HL-60 (cell line): ENCODE measurements around the gene CHADL.

Experiments used
- DNase-seq, 2 experiments: peaks; one replicate each; pipeline ENCODE4 v3.0.0-alpha.2; 2010 to 2020; ENCODE audit warnings: low read depth in 1 of 2, low spot score in 1 of 2
- H3K27ac ChIP-seq: fragments of 250-450 bp; sonication (Bioruptor Pico); replicated peaks from 2 replicates; pipeline ENCODE4 v1.5.1; 2020; ENCODE audit warnings: mild to moderate bottlenecking, moderate library complexity
- H3K27me3 ChIP-seq: fragments of 250-450 bp; sonication (Bioruptor Pico); 2 replicates; pipeline ENCODE4 v1.5.1; 2021; ENCODE audit warnings: mild to moderate bottlenecking, moderate library complexity; ENCODE audit not compliant: insufficient read depth, poor library complexity, severe bottlenecking
- H3K4me3 ChIP-seq: replicated peaks from 2 replicates; pipeline ENCODE4 v1.5.1; 2011; ENCODE audit warnings: mild to moderate bottlenecking, control low read depth, low read length; ENCODE audit not compliant: insufficient read depth
- GABPA ChIP-seq: IDR thresholded peaks from 2 replicates; pipeline ENCODE4 v1.6.1; 2012; ENCODE audit warnings: low read depth
- POLR2AphosphoS5 ChIP-seq: IDR thresholded peaks from 2 replicates; pipeline ENCODE4 v1.6.1; 2012; ENCODE audit warnings: low read depth
- SPI1 ChIP-seq: IDR thresholded peaks from 2 replicates; pipeline ENCODE4 v1.6.1; 2012; ENCODE audit warnings: low read depth, mild to moderate bottlenecking, borderline replicate concordance
- TF ChIP-seq, protein P1 (sequence below): IDR thresholded peaks from 2 replicates; pipeline ENCODE4 v1.6.1; 2012; ENCODE audit warnings: low read depth; ENCODE audit not compliant: insufficient replicate concordance
- TF ChIP-seq, protein P2 (sequence below): IDR thresholded peaks from one replicate; pipeline ENCODE4 v1.5.1; 2011; ENCODE audit warnings: low read length, control low read depth, inconsistent platforms; ENCODE audit not compliant: insufficient read depth

Gene CHADL

DNA sequence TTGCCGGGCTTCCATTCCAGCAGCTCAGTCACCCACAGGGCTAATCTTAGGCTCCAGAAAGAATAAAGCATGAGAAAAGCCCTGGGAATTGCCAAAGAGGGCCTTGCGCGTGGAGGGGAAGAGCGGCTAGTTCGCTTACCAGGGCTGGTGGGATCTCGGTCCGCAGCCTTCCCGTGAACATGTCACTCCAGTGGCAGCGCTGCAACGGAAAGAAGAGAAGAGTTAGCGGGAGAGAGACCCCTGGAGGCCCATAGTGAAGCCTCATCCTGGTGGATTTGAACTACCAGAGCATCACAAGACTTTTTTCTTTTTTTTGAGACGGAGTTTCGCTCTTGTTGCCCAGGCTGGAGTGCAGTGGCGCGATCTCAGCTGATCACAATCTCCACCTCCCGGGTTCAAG, 27.2 kb upstream of the CHADL start:
- Histone ChIP-seq H3K27me3 (no peaks in the 10 kb centered on the region), H3K4me3 (no peak overlapping the region), H3K27ac (no peak overlapping the region)
- no peak for DNase-seq
- TF ChIP-seq GABPA = no peak
- TF ChIP-seq, protein P1, sequence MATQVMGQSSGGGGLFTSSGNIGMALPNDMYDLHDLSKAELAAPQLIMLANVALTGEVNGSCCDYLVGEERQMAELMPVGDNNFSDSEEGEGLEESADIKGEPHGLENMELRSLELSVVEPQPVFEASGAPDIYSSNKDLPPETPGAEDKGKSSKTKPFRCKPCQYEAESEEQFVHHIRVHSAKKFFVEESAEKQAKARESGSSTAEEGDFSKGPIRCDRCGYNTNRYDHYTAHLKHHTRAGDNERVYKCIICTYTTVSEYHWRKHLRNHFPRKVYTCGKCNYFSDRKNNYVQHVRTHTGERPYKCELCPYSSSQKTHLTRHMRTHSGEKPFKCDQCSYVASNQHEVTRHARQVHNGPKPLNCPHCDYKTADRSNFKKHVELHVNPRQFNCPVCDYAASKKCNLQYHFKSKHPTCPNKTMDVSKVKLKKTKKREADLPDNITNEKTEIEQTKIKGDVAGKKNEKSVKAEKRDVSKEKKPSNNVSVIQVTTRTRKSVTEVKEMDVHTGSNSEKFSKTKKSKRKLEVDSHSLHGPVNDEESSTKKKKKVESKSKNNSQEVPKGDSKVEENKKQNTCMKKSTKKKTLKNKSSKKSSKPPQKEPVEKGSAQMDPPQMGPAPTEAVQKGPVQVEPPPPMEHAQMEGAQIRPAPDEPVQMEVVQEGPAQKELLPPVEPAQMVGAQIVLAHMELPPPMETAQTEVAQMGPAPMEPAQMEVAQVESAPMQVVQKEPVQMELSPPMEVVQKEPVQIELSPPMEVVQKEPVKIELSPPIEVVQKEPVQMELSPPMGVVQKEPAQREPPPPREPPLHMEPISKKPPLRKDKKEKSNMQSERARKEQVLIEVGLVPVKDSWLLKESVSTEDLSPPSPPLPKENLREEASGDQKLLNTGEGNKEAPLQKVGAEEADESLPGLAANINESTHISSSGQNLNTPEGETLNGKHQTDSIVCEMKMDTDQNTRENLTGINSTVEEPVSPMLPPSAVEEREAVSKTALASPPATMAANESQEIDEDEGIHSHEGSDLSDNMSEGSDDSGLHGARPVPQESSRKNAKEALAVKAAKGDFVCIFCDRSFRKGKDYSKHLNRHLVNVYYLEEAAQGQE = no peak
- TF ChIP-seq POLR2AphosphoS5 = no peak
- no peak for TF ChIP-seq SPI1
- TF ChIP-seq, protein P2, sequence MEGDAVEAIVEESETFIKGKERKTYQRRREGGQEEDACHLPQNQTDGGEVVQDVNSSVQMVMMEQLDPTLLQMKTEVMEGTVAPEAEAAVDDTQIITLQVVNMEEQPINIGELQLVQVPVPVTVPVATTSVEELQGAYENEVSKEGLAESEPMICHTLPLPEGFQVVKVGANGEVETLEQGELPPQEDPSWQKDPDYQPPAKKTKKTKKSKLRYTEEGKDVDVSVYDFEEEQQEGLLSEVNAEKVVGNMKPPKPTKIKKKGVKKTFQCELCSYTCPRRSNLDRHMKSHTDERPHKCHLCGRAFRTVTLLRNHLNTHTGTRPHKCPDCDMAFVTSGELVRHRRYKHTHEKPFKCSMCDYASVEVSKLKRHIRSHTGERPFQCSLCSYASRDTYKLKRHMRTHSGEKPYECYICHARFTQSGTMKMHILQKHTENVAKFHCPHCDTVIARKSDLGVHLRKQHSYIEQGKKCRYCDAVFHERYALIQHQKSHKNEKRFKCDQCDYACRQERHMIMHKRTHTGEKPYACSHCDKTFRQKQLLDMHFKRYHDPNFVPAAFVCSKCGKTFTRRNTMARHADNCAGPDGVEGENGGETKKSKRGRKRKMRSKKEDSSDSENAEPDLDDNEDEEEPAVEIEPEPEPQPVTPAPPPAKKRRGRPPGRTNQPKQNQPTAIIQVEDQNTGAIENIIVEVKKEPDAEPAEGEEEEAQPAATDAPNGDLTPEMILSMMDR = no peak

DNA sequence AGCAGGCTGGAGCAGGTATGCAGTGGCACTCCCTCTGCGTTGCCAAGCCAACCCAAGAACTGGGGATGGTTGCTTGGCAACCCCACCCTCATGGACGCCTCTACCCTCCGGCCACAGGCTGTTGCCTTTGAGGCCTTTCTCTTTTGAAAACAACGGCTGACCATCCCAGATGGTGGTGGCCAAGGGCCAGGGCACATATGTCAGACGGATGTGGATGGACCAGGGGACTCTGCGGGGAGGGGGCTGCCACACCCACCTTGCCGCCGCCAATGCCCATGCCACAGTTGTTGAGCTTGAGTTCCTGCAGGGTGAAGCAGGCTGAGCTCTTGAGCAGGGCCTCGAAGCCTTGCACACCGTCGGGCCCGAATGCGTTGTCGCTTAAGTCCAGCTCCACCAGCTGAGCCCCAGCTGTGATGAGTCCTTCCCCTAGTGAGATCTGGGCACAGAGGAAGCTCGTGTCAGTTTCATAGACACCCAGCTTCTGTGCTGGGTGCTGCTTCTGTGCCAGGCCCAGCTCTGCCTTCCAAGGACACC, 23.7 kb upstream of the CHADL start:
- no peak for DNase-seq
- TF ChIP-seq SPI1 (no peak), POLR2AphosphoS5 (no peak), GABPA (no peak)
- TF ChIP-seq, protein P1 = no peak
- TF ChIP-seq, protein P2 = no peak
- H3K27ac ChIP-seq = no peak overlapping the region
- H3K4me3 ChIP-seq = no peak overlapping the region
- H3K27me3 ChIP-seq = no peaks in the 10 kb centered on the region

DNA sequence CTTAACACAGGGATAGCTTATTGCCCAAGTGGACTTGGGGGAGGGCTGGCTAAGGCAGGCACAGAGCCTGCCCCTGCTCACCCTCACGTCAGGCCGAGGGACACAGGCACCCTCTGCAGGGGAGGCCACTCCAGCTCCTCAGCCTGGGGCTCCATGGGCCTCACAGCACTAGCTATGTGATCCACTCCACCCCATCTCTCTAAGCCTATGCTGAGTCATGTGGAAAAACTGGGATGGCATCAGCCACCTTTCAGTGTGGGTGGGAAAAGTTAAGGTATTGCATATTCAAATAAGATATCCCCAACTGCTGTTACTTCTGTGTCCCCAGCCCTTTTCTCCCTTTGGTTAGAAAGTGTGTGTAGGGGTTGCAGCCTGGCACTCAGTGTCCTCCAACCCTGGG, 23.0 kb upstream of the CHADL start:
- no peaks in the 10 kb centered on the region for H3K27me3 ChIP-seq
- no peak overlapping the region for H3K4me3 ChIP-seq
- TF ChIP-seq SPI1 (no peak), POLR2AphosphoS5 (no peak), GABPA (no peak)
- TF ChIP-seq, protein P1 = no peak
- TF ChIP-seq, protein P2 = no peak
- DNase-seq = no peak
- no peak overlapping the region for H3K27ac ChIP-seq
